Measurements from ENCODE around the gene LHX1. TPM values are rescaled to one million over a fixed set of nuclear protein-coding genes. Genes with fewer than 3 reads are reported as not detected.

Gene LHX1
- total and polyA plus RNA-seq, 9 of the 15 experiments (the other 6 are each of a cell fraction or from before 2014, with no cell fraction given): 0.05 to 0.64 (median 0.07) TPM; not detected in 6

- TF ChIP-seq HEY1 (CRISPR knock-in tag; IDR thresholded peaks at IDR 0.05; ENCODE audit: borderline replicate concordance): no peak
- no peak; the same call in 1 of the 2 replicates for TF ChIP-seq MTA1 (IDR thresholded peaks at IDR 0.05; ENCODE audit: borderline replicate concordance)
- TF ChIP-seq LARP7 (IDR thresholded peaks at IDR 0.05): no peak
- no peak for TF ChIP-seq CHAMP1 (IDR thresholded peaks at IDR 0.05)
- TF ChIP-seq KDM5B (IDR thresholded peaks at IDR 0.05; ENCODE audit: insufficient replicate concordance, low read depth, low read length): peak; percentile 72
- no peak for TF ChIP-seq HMG20B (CRISPR knock-in tag; IDR thresholded peaks at IDR 0.05)
- TF ChIP-seq CBX1 (IDR thresholded peaks at IDR 0.05; ENCODE audit: low read depth): peak; percentile 73
- TF ChIP-seq, protein P1, sequence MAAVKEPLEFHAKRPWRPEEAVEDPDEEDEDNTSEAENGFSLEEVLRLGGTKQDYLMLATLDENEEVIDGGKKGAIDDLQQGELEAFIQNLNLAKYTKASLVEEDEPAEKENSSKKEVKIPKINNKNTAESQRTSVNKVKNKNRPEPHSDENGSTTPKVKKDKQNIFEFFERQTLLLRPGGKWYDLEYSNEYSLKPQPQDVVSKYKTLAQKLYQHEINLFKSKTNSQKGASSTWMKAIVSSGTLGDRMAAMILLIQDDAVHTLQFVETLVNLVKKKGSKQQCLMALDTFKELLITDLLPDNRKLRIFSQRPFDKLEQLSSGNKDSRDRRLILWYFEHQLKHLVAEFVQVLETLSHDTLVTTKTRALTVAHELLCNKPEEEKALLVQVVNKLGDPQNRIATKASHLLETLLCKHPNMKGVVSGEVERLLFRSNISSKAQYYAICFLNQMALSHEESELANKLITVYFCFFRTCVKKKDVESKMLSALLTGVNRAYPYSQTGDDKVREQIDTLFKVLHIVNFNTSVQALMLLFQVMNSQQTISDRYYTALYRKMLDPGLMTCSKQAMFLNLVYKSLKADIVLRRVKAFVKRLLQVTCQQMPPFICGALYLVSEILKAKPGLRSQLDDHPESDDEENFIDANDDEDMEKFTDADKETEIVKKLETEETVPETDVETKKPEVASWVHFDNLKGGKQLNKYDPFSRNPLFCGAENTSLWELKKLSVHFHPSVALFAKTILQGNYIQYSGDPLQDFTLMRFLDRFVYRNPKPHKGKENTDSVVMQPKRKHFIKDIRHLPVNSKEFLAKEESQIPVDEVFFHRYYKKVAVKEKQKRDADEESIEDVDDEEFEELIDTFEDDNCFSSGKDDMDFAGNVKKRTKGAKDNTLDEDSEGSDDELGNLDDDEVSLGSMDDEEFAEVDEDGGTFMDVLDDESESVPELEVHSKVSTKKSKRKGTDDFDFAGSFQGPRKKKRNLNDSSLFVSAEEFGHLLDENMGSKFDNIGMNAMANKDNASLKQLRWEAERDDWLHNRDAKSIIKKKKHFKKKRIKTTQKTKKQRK (IDR thresholded peaks at IDR 0.05; ENCODE audit: borderline replicate concordance, low read depth, low read length): no peak
- no peak for TF ChIP-seq ZC3H11A (IDR thresholded peaks at IDR 0.05; ENCODE audit: low read depth, low read length)
- TF ChIP-seq NFXL1 (CRISPR knock-in tag; IDR thresholded peaks at IDR 0.05): no peak
- TF ChIP-seq MTA3 (IDR thresholded peaks at IDR 0.05; ENCODE audit: borderline replicate concordance): no peak; the same call in 1 of the 2 replicates
- TF ChIP-seq, protein P2, sequence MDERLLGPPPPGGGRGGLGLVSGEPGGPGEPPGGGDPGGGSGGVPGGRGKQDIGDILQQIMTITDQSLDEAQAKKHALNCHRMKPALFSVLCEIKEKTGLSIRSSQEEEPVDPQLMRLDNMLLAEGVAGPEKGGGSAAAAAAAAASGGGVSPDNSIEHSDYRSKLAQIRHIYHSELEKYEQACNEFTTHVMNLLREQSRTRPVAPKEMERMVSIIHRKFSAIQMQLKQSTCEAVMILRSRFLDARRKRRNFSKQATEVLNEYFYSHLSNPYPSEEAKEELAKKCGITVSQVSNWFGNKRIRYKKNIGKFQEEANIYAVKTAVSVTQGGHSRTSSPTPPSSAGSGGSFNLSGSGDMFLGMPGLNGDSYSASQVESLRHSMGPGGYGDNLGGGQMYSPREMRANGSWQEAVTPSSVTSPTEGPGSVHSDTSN (CRISPR knock-in tag; IDR thresholded peaks at IDR 0.05; ENCODE audit: low read depth): no peak
- TF ChIP-seq, protein P2 (tag; conservative IDR thresholded peaks at IDR 0.05; ENCODE audit: low read depth): no peak
- 0 out of 2 replicates have a peak, but pooled peaks have one; percentile 45 for TF ChIP-seq ZNF143 (CRISPR knock-in tag; IDR thresholded peaks at IDR 0.05)
- no peak for TF ChIP-seq HSF4 (CRISPR knock-in tag; IDR thresholded peaks at IDR 0.05; ENCODE audit: borderline replicate concordance)
- peak; percentile 89 for TF ChIP-seq CREB1 (IDR thresholded peaks at IDR 0.05)
- peak; percentile 89 for TF ChIP-seq CREB1 (CRISPR knock-in tag; IDR thresholded peaks at IDR 0.05)
- TF ChIP-seq MCM5 (IDR thresholded peaks at IDR 0.05; ENCODE audit: low read depth): no peak
- 0 out of 2 replicates have a peak, but pooled peaks have one; percentile 9 for TF ChIP-seq MEF2A (IDR thresholded peaks at IDR 0.05; ENCODE audit: control insufficient read depth, low read depth, low read length)
Measured at GRCh38 chr17:36948717-36949460, 11.6 kb downstream of the LHX1 start, which contains the start of gene AATF (continued).
